Mammary epithelial cell (primary cell): Measurements from ENCODE around the gene NEK10.

Source experiments
- EZH2 ChIP-seq: IDR thresholded peaks from 2 replicates; pipeline ENCODE4 v1.6.1; 2012; ENCODE audit warnings: low read length, inconsistent platforms, borderline replicate concordance
- TF ChIP-seq, protein P1 (sequence below), 2 donors: IDR thresholded peaks in 1 of 2; conservative IDR thresholded peaks in 1 of 2; 2 replicates each; pipeline ENCODE4 v1.5.1; 2011 to 2012; ENCODE audit warnings: inconsistent platforms in 2 of 2, low read length in 2 of 2, mild to moderate bottlenecking in 2 of 2, control low read depth in 1 of 2, low read depth in 1 of 2; ENCODE audit not compliant: insufficient read depth in 1 of 2; ENCODE audit errors: extremely low read depth in 1 of 2

DNA sequence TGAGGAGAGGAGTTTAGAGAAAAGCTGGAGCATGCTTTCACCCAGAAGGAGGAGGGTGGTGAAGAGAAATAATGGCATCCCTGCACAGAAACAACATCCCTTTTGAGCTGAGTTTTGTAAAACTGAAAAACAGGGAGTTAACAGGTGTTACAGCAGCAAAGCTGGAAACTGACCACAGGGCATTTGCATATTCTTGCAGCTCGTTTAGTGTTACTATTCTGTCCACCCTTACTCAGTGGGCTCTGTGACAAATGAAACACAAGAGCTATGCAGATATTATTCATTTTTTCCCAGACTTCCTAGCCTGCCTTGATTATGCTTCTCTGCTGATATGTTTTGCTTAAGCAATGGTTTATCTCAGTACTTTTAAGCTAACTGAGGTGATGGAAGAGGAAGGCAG is 272.0 kb downstream of the NEK10 start:
- TF ChIP-seq, protein P1, sequence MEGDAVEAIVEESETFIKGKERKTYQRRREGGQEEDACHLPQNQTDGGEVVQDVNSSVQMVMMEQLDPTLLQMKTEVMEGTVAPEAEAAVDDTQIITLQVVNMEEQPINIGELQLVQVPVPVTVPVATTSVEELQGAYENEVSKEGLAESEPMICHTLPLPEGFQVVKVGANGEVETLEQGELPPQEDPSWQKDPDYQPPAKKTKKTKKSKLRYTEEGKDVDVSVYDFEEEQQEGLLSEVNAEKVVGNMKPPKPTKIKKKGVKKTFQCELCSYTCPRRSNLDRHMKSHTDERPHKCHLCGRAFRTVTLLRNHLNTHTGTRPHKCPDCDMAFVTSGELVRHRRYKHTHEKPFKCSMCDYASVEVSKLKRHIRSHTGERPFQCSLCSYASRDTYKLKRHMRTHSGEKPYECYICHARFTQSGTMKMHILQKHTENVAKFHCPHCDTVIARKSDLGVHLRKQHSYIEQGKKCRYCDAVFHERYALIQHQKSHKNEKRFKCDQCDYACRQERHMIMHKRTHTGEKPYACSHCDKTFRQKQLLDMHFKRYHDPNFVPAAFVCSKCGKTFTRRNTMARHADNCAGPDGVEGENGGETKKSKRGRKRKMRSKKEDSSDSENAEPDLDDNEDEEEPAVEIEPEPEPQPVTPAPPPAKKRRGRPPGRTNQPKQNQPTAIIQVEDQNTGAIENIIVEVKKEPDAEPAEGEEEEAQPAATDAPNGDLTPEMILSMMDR (conservative IDR thresholded peaks at IDR 0.05 in 1 of 2, IDR thresholded peaks at IDR 0.05 in 1 of 2; ENCODE audit: extremely low read depth in 1 of 2, insufficient read depth in 1 of 2, low read depth in 1 of 2, low read length in 2 of 2) = no peak
- TF ChIP-seq EZH2 = no peak
